ENCODE measurements around the gene ALAD.
"Not testable (repeated sequence)": the region's sequence is repeated elsewhere in the genome, so short reads cannot be mapped to it uniquely, and the experiment has no call there.

ALAD gene

GRCh38 chr9:113399646-113400200, 1.4 kb downstream of the ALAD start:
- no peak for DNase-seq (ENCODE audit: extremely low read depth in 1 of 2, low read depth in 1 of 2)

- DNase-seq (ENCODE audit: extremely low read depth in 1 of 2, low read depth in 1 of 2), result no peak
Observed at GRCh38 chr9:113398796-113399195, 2.3 kb downstream of the ALAD start.

GRCh38 chr9:113397203-113397631, 3.9 kb downstream of the ALAD start:
- DNase-seq (ENCODE audit: extremely low read depth in 1 of 2, low read depth in 1 of 2), result no peak

DNA sequence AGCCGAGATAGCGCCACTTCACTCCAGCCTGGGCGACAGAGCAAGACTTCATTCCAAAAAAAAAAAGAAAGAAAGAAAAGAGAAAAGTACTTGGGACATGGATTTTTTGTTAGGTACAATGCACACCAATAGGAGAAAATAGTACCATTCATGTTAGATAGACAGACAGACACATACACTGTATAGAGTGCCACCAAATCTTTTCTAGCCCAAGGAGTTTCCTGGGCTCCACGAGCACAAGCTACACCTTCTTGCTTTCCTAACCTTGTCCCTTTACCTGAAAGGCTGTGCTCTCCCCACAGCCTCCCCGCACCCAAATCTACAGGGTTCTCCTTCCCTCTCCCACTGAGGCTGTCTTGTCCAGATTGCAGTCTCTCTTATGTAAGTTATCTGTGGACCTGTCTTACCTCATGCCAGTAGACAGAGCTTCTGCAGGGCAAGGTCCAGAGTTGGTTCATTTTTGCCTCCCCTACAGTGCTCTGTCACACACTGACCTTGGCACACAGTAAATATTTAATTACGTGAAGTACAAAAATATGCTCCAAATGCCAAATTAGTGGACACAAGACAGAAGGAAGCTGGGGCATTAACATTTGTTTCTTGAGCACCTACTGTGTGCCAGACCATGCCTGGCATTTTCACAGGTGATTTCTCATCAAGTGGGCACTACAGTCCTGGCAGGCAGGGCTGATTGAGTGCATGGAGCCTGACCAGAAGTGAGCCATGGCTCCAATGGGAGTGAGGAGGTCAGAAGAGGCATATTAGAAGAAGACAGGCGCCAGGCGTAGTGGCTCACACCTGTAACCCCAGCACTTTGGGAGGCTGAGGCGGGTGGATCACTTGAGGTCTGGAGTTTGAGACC, 5.9 kb downstream of the ALAD start:
- DNase-seq (ENCODE audit: extremely low read depth in 1 of 2, low read depth in 1 of 2), result no peak

- DNase-seq (ENCODE audit: extremely low read depth in 1 of 2, low read depth in 1 of 2), result no peak
Observed at GRCh38 chr9:113393281-113393680, 7.8 kb downstream of the ALAD start.

DNA sequence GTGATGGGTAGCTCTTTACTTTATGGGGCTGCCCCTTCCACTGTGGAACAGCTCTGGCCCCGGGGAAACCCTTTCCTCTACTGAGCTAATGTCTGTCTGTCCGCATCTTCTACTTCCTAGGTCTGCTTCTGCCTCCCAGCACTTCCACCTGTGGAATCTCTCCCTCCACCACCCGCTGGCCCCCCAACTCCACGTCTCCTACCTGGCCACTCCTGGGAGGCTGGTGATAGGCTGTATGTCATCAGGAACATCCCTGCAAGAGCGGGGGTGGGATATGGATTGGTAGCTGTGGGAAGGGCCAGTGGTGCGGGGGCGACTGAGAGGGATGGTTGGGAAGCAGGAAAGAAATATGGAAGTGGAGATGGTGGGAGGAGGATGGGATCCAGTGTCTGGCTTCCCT, 9.2 kb downstream of the ALAD start:
- DNase-seq (ENCODE audit: extremely low read depth in 1 of 2, low read depth in 1 of 2), result no peak

GRCh38 chr9:113390192-113390960, 10.7 kb downstream of the ALAD start:
- DNase-seq (ENCODE audit: extremely low read depth in 1 of 2, low read depth in 1 of 2), result no peak

DNA sequence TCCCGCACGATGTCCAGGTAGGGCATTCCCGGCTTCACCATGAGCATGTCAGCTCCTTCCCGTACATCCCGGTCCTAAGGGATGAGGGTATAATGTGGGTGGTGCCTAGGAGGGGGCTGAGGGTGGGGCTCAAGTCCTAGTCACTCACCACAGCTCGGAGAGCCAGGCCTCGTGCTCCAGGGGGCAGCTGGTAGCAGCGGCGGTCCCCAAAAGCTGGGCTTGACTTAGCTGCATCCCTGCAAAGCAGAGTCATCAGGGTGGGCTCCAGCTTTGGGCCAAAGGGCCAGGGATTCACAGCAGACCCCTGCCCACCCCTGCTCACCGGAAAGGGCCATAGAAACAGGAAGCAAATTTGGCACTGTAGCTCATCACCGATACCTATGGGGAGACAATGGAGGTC, 11.6 kb downstream of the ALAD start:
- no peak for DNase-seq (ENCODE audit: extremely low read depth in 1 of 2, low read depth in 1 of 2)

DNA sequence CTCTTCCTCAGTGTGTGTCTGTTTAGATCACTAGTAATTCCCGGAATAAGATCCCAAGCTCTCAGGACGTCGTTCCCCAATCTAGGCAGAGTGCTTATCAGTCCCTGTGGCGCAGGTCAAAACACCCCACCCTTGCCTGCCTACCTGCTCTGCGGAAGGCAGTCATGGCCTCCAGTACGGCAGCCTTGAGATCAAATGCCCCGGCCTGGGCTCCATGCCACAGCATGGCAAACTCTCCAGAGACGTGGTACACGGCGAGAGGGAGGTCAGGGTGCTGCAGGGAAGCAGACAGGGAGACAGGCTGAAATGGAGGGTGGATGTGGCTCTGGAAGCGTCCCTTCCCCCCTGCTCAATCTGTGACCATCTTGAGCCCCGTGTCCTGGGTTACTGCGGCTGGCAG, 12.3 kb downstream of the ALAD start:
- DNase-seq (ENCODE audit: extremely low read depth in 1 of 2, low read depth in 1 of 2), result no peak

DNA sequence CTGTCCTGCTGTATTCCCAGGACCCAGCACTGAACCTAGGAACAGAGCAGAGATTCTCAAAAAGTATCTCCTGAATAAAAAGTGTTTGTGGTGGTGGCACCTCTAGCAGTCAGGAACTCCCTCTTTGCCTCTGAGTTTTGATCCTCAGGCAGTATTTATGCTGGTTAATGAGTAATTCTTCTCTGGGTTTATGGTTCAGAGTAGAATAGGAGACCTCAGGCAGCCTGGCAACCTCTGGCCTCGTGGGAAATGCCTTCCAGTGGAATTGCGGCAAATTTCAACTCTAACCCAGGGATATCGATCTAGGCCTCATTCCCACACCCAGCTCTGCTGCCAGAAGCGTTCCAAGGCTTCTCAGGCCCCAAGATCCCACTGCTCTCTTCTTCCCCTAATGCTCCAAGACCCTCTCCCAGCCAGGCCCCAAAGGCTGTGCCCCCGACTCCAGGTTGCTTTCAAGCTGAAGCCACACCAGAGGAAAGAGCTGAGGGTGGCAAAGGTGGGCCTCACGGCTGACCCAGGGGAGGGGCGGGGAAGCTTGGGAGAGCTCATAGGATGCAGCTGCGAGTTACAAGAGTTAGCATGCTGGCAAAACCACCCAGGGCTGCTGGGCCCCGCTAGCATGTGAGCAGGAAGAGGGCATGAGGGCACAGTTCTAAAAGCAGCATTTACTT, 13.4 kb downstream of the ALAD start:
- no peak for DNase-seq (ENCODE audit: extremely low read depth in 1 of 2, low read depth in 1 of 2)

GRCh38 chr9:113386571-113387393, 14.3 kb downstream of the ALAD start:
- no peak for DNase-seq (ENCODE audit: extremely low read depth in 1 of 2, low read depth in 1 of 2)

DNA sequence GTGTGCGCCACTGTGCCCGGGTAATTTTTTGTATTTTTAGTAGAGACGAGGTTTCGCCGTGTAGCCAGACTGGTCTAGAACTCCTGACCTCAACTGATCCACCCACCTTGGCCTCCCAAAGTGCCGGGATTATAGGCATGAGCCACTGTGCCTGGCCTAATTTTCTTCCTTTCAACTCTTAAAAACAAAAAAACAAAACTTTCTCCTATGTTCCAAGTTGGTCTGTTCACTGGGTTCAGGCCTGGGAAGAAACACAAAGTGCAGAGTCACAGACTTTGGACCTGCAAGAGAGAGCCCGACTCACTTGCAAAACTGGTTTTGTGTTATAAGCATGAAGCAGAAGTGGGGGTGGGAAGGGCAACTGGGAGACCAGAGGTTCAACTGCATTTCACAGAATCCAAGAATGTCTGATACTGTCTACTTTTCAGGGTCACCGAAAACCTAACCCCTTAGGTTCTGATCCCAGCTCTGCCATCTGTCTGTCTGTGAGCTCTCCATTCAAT, 19.1 kb downstream of the ALAD start:
- no peak for DNase-seq (ENCODE audit: extremely low read depth in 1 of 2, low read depth in 1 of 2)

- DNase-seq (ENCODE audit: extremely low read depth in 1 of 2, low read depth in 1 of 2), result not testable (repeated sequence)
Observed at GRCh38 chr9:113381441-113381840, 19.6 kb downstream of the ALAD start.

DNA sequence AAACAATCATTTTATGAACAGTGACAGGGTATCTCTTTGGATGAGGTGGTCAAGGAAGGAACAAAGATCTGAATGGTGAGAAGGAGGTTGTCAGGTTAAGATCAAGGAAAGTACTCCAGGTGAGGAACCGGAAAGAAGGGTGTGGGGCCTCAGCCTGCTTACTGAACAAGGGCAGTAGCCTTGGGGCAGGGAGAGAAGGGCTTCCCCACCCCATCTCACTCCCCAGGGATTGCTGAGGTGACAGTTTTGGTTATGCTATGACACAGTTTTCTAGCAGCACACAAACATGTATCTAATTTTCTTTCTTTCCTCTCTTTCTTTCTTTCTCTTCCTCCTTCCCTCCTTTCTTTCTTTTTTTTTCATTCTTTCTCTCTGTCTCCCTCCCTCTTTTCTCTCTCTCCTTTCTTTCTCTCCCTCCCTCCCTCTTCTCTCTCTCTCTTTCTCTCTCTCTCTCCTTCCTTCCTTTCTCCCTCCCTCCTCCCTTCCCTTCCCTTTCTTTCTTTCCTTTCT, 20.2 kb downstream of the ALAD start:
- DNase-seq (ENCODE audit: extremely low read depth in 1 of 2, low read depth in 1 of 2), result no peak

DNA sequence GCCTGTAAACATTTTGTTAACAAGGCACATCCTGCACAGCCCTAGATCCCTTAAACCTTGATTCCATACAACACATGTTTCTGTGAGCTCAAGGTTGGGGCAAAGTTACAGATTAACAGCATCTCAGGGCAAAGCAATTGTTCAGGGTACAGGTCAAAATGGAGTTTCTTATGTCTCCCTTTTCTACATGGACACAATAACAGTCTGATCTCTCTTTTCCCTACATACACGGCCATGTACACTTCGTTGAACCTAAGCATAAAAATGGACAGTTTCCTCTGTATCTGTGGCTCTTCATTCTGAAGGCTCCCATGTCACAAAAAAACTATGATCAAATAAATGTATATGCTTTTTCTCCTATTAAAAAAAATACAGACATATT, 21.3 kb downstream of the ALAD start:
- DNase-seq (ENCODE audit: extremely low read depth in 1 of 2, low read depth in 1 of 2), result not testable (repeated sequence)

DNA sequence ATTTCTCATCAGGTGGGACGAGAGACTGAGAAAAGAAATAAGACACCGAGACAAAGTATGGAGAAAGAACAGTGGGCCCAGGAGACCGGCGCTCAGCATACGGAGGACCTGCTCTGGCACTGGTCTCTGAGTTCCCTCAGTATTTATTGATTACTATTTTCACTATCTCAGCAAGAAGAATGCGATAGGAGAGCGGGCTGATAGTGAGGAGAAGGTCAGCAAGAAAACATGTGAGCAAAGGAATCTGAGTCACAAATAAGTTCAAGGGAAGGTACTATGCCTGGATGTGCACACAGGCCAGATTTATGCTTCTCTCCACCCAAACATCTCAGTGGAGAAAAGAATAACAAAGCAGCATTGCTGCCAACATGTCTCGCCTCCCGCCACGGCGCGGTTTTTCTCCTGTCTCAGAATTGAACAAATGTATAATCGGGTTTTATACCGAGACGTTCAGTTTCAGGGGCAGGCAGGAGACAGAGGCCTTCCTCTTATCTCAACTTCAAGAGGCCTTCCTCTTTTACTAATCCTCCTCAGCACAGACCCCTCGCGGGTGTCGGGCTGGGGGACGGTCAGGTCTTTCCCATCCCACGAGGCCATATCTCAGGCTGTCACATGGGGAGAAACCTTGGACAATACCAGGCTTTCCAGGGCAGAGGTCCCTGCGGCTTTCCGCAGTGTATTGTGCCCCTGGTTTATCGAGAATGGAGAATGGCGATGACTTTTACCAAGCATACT, 21.8 kb downstream of the ALAD start:
- DNase-seq (ENCODE audit: extremely low read depth in 1 of 2, low read depth in 1 of 2), result not testable (repeated sequence)

DNA sequence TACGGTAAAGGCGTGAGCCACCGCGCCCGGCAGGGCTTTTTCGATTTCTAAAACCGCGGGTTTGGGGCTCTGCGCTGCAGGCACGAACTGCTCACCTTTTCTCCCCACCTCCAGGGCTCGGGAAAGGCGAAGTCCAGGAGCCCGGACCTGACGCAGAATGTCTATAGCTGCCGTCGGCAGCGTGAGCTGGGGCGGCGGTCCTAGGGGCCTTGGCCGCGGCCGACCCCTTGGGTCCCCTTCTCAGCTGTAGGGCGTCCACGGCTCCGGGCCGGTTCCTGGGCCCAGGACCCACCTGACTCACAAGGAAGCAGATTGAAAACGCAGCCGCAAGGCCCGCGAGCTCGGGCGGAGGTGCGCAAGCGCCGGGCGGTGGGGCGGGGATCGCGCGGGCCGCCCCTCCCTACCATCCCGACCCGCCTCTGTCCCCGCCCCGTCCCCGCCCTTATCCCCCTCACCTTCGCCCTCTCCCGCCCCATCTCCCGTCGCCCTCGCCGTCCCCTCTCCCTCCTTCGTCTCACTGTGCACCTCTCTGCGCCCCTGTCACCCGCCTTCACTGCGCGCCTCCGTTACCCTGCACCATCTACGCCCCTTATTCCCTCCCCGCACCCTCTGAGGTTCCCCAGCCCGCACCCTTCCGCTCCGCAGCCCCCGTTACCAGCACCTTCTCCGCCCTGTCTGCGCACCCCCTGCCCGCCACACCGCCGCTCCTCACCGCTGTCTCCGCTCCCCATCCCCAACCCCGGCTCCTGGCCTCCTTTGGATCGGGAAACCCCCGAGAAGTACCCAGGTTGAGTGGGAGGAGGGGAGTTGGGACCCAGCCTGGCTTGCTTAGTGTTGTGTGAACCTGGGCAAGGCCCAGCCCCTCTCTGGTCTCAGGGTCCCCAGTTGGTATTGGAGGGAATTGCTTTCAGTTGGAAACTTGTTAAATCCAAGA, 24.2 kb downstream of the ALAD start, which contains the start of gene HDHD3:
Gene HDHD3 (minus strand): TSS at position 353 of the 934 bp plus-strand sequence. CDS start 2,632 bp downstream, outside the sequence.
- DNase-seq (ENCODE audit: extremely low read depth in 1 of 2, low read depth in 1 of 2), result peak; percentile 64 to 68

All from stimulated activated CD8-positive, alpha-beta memory T cell treated with anti-CD3 and anti-CD28 coated beads, Interleukin-7, amount 100 ng/mL, for 48 hours (primary cell).